ENCODE measurements around the gene SMAD6. TPM values are rescaled to one million over a fixed set of nuclear protein-coding genes. Genes with fewer than 3 reads are reported as not detected.

The SMAD6 gene
- total RNA-seq, 3 donors from 2014 or later (not counting 1 experiment from before 2014, with no cell fraction given), result 0.07 to 0.38 (median 0.09) TPM

DNA sequence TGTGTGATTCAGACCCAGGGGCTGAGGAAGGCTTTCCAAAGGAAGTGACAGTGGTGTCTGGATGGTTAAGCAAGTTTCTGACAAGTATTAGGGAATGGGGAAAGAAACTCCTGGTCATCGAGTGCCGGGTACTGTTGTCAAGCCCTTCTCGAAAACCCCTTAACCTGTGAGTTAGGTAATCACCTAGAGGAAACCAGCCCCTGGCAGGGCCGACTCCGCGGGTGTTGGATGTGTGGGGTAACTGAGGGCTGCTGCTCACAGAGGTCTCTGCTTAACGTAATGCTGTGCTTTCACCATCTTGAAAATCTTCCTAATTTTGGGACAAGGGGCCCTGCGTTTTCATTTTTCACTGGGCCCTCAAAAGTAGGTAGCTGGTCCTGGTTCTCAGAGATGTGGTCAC lies 67.0 kb downstream of the SMAD6 start:
- Histone ChIP-seq H3K4me1 (ENCODE audit: control insufficient read depth, insufficient read depth, low read length) (no peaks in the 10 kb centered on the region), H3K4me3 (ENCODE audit: low read length) (no peak overlapping the region), H3K9me3 (ENCODE audit: control insufficient read depth, insufficient read depth, low read length) (no peaks in the 10 kb centered on the region), H3K36me3 (ENCODE audit: control insufficient read depth, insufficient read depth, low read length) (no peaks in the 10 kb centered on the region), H3K27me3 (ENCODE audit: control insufficient read depth, insufficient read depth, low read length) (no peaks in the 10 kb centered on the region), H3K27ac (ENCODE audit: low read length) (no peak overlapping the region)
- intact Hi-C loops (cut with micrococcal nuclease), result no loop called here
- peaks cover 17 to 30% of the 10 kb centered on the region in 2 donors for H3K27me3 Mint-ChIP-seq (ENCODE audit: low read depth in 2 of 2)
- WGBS (ENCODE audit: insufficient coverage), result 96% methylated on average over 8 of the region's 8 CpGs
- H3K36me3 Mint-ChIP-seq, result no peaks in the 10 kb centered on the region
- ATAC-seq (no peak), DNase-seq (no peak)
- peaks cover 0 to 6% of the 10 kb centered on the region in 2 donors for H3K4me1 Mint-ChIP-seq
- no peak overlapping the region for H3K4me3 Mint-ChIP-seq
- H3K9me3 Mint-ChIP-seq, result no peaks in the 10 kb centered on the region
- TF ChIP-seq, protein P1, sequence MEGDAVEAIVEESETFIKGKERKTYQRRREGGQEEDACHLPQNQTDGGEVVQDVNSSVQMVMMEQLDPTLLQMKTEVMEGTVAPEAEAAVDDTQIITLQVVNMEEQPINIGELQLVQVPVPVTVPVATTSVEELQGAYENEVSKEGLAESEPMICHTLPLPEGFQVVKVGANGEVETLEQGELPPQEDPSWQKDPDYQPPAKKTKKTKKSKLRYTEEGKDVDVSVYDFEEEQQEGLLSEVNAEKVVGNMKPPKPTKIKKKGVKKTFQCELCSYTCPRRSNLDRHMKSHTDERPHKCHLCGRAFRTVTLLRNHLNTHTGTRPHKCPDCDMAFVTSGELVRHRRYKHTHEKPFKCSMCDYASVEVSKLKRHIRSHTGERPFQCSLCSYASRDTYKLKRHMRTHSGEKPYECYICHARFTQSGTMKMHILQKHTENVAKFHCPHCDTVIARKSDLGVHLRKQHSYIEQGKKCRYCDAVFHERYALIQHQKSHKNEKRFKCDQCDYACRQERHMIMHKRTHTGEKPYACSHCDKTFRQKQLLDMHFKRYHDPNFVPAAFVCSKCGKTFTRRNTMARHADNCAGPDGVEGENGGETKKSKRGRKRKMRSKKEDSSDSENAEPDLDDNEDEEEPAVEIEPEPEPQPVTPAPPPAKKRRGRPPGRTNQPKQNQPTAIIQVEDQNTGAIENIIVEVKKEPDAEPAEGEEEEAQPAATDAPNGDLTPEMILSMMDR (IDR thresholded peaks at IDR 0.05), result no peak
- no peak overlapping the region for H3K27ac Mint-ChIP-seq

DNA sequence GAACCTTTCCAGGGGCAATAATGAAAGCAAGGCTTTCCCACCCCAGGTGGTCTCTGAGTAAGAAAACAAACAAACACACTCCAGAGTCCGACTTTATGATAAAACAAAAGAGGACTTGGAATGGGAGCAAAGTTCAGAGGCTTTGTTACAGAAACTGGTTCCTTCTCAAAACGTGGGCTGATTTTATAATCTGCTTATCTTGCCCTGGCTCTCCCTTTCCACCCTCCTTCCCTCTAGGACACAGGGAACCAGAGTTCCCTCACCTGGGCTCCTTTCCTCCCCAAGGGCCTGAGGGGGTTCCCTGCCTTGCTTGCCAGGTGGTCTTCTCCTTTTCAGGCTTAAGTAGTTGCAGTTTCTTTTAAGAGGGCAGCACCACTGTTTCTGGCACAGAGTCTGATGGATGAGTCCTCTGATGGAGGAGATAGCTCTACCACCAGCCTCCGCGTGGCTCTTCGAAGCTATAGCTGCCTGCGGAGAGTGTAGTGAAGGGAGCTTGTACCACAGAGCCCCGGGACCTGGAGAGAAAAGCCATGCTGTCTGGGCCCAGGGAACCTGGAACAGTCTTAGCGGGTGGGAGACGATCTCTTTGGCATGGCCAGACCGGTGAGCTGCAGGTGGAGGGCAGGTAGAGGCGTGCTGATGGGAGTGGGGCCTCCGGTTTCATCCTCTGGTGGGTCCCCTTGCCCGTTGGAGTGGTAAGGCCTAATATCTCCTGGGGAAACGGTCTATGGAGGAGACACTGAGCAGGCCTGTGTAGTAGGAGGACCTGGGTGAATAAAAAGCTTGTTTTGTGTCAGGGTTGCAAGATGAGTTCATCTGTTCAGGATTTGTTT lies 68.7 kb downstream of the SMAD6 start:
- H3K36me3 Mint-ChIP-seq, result no peaks in the 10 kb centered on the region
- H3K4me1 Mint-ChIP-seq, result peaks cover 0 to 2% of the 10 kb centered on the region in 2 donors
- no peaks in the 10 kb centered on the region for H3K4me1 ChIP-seq (ENCODE audit: control insufficient read depth, insufficient read depth, low read length)
- H3K27me3 Mint-ChIP-seq (ENCODE audit: low read depth in 2 of 2), result peaks cover 10 to 16% of the 10 kb centered on the region in 2 donors
- no peak overlapping the region for H3K4me3 Mint-ChIP-seq
- no peak overlapping the region for H3K27ac ChIP-seq (ENCODE audit: low read length)
- no peak overlapping the region for H3K4me3 ChIP-seq (ENCODE audit: low read length)
- H3K36me3 ChIP-seq (ENCODE audit: control insufficient read depth, insufficient read depth, low read length), result no peaks in the 10 kb centered on the region
- no peaks in the 10 kb centered on the region for H3K9me3 ChIP-seq (ENCODE audit: control insufficient read depth, insufficient read depth, low read length)
- 81% methylated on average over 13 of the region's 14 CpGs for WGBS (ENCODE audit: insufficient coverage)
- DNase-seq, result no peak
- ATAC-seq, result no peak
- no peaks in the 10 kb centered on the region for H3K27me3 ChIP-seq (ENCODE audit: control insufficient read depth, insufficient read depth, low read length)
- H3K27ac Mint-ChIP-seq, result no peak overlapping the region
- TF ChIP-seq, protein P1 (IDR thresholded peaks at IDR 0.05), result no peak
- intact Hi-C loops (cut with micrococcal nuclease), result no loop called here
- no peaks in the 10 kb centered on the region for H3K9me3 Mint-ChIP-seq

DNA sequence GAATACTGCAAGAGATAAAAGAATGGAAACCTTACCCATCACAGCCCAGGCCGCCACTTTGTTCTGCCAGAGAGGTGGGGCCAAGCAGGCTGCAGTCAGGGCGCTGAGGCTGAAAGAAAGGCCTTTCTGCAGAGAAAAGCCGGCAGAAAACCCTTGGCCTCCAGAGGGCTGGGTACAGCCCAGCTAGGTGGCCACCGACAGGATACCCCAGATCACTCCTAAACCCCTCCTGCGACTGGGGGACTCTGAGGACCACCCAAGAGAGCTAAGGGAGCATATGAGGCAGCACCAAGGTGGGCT lies 69.3 kb downstream of the SMAD6 start:
- ATAC-seq (no peak), DNase-seq (no peak)
- 74% methylated on average over 5 of the region's 5 CpGs for WGBS (ENCODE audit: insufficient coverage)
- Histone ChIP-seq H3K4me3 (ENCODE audit: low read length) (no peak overlapping the region), H3K9me3 (ENCODE audit: control insufficient read depth, insufficient read depth, low read length) (no peaks in the 10 kb centered on the region), H3K4me1 (ENCODE audit: control insufficient read depth, insufficient read depth, low read length) (no peaks in the 10 kb centered on the region), H3K27me3 (ENCODE audit: control insufficient read depth, insufficient read depth, low read length) (no peaks in the 10 kb centered on the region), H3K36me3 (ENCODE audit: control insufficient read depth, insufficient read depth, low read length) (no peaks in the 10 kb centered on the region), H3K27ac (ENCODE audit: low read length) (no peak overlapping the region)
- Mint-ChIP-seq H3K27ac (no peak overlapping the region), H3K4me1 (no peaks in the 10 kb centered on the region), H3K4me3 (no peak overlapping the region), H3K36me3 (no peaks in the 10 kb centered on the region), H3K27me3 (ENCODE audit: low read depth in 2 of 2) (peaks cover 4 to 11% of the 10 kb centered on the region in 2 donors), H3K9me3 (no peaks in the 10 kb centered on the region)
- TF ChIP-seq, protein P1 (IDR thresholded peaks at IDR 0.05), result no peak
- intact Hi-C loops (cut with micrococcal nuclease), result no loop called here

Data from natural killer cell (primary cell).